H1 (cell line): Measurements from ENCODE around the gene TXNDC12. TPM values are rescaled to one million over a fixed set of nuclear protein-coding genes. Genes with fewer than 3 reads are reported as not detected.

Experiments
- CTCF ChIA-PET: fragments of 300-600 bp; sonication (Branson Sonifier 250); formaldehyde crosslinking; loops from one replicate; lab custom pipeline; 2021; ENCODE audit not compliant: partially characterized antibody; lab: Charles Lee
- POLR2A ChIA-PET: fragments of 300-600 bp; sonication (Branson Sonifier 250); formaldehyde crosslinking; loops from one replicate; lab custom pipeline; 2021; ENCODE audit warnings: inconsistent platforms; ENCODE audit not compliant: partially characterized antibody; lab: Charles Lee
- DNase-seq, 2 experiments: peaks; one replicate each; pipeline versions ENCODE4 v3.0.0 to v3.0.0-alpha.2; 2010 to 2022; ENCODE audit warnings: low spot score in 2 of 2, low read depth in 1 of 2, mixed read lengths in 1 of 2
- FAIRE-seq: peaks from 2 replicates; lab custom pipeline; 2011; peaks lifted over from hg19 to GRCh38; lab: Jason Lieb, UNC
- H2AFZ ChIP-seq: 2 replicates; pipeline ENCODE4 v1.8.1; 2012; ENCODE audit warnings: low read length, inconsistent platforms
- H2AK5ac ChIP-seq: 2 replicates; pipeline ENCODE4 v1.6.1; 2013; ENCODE audit warnings: low read depth, low read length
- H2BK120ac ChIP-seq: replicated peaks from 2 replicates; pipeline ENCODE3; 2013; ENCODE audit warnings: low read depth, low read length, inconsistent platforms
- H2BK12ac ChIP-seq: 2 replicates; pipeline ENCODE4 v1.6.1; 2013; ENCODE audit warnings: low read depth, low read length
- H2BK15ac ChIP-seq: 2 replicates; pipeline ENCODE4 v1.6.1; 2013; ENCODE audit warnings: low read length
- H2BK20ac ChIP-seq: 2 replicates; pipeline ENCODE4 v1.6.1; 2013; ENCODE audit warnings: low read length
- H2BK5ac ChIP-seq: 2 replicates; pipeline ENCODE4 v1.6.1; 2013; ENCODE audit warnings: low read depth, low read length
- H3K14ac ChIP-seq: 2 replicates; pipeline ENCODE4 v1.6.1; 2013; ENCODE audit warnings: inconsistent platforms; ENCODE audit not compliant: insufficient read length
- H3K18ac ChIP-seq: 2 replicates; pipeline ENCODE4 v1.6.1; 2013; ENCODE audit warnings: low read length; ENCODE audit errors: extremely low read depth
- H3K23ac ChIP-seq: 2 replicates; pipeline ENCODE4 v1.6.1; 2013; ENCODE audit warnings: inconsistent platforms; ENCODE audit not compliant: insufficient read length
- H3K23me2 ChIP-seq: 2 replicates; pipeline ENCODE4 v1.6.1; 2013; ENCODE audit warnings: low read depth, low read length
- H3K27ac ChIP-seq: 2 replicates; pipeline ENCODE4 v1.6.1; 2011; ENCODE audit warnings: low read depth, low read length, inconsistent platforms
- H3K27me3 ChIP-seq, 4 experiments: replicated peaks in 1 of 4; 1 replicate in 1 of 4; 2 replicates in 3 of 4; pipeline versions ENCODE4 v1.6.1 to v1.8.1; 2011 to 2013; ENCODE audit warnings: low read length in 3 of 4, mild to moderate bottlenecking in 3 of 4, inconsistent platforms in 2 of 4, mixed read lengths in 2 of 4, moderate library complexity in 1 of 4; ENCODE audit not compliant: control insufficient read depth in 3 of 4, insufficient read depth in 3 of 4; ENCODE audit errors: extremely low read depth in 1 of 4
- H3K36me3 ChIP-seq, 4 experiments: 2 replicates each; pipeline versions ENCODE4 v1.6.1 to v1.8.1; 2011 to 2013; ENCODE audit warnings: mild to moderate bottlenecking in 4 of 4, low read length in 3 of 4, moderate library complexity in 2 of 4, control low read depth in 1 of 4, inconsistent platforms in 1 of 4; ENCODE audit not compliant: insufficient read depth in 4 of 4, control insufficient read depth in 2 of 4
- H3K4ac ChIP-seq: replicated peaks from 2 replicates; pipeline ENCODE3; 2013; ENCODE audit warnings: low read length, low read depth, mixed read lengths, inconsistent platforms; ENCODE audit not compliant: insufficient read length
- H3K4me1 ChIP-seq, 4 experiments: replicated peaks in 1 of 4; 1 replicate in 1 of 4; 2 replicates in 3 of 4; pipeline versions ENCODE4 v1.6.1 to v1.8.1; 2011 to 2013; ENCODE audit warnings: low read length in 3 of 4, inconsistent platforms in 2 of 4, mixed read lengths in 1 of 4; ENCODE audit not compliant: insufficient read depth in 4 of 4, control insufficient read depth in 3 of 4
- H3K4me2 ChIP-seq, 2 experiments: 2 replicates each; pipeline versions ENCODE4 v1.6.1 to v1.8.1; 2011 to 2013; ENCODE audit warnings: low read depth in 2 of 2, low read length in 2 of 2, control low read depth in 1 of 2, inconsistent platforms in 1 of 2, mild to moderate bottlenecking in 1 of 2; ENCODE audit not compliant: insufficient read depth in 1 of 2
- H3K4me3 ChIP-seq, 4 experiments: fragments of 200-600, 300-600 bp in 1 of 4; sonication (generic), shearing (Covaris generic), sonication (Bioruptor Twin) in 1 of 4; 2 replicates each; pipeline versions ENCODE4 v1.5.1 to v1.8.1; 2011 to 2016; ENCODE audit warnings: low read length in 4 of 4, low read depth in 3 of 4, control low read depth in 2 of 4, inconsistent platforms in 2 of 4, mild to moderate bottlenecking in 2 of 4, mixed read lengths in 1 of 4, moderate library complexity in 1 of 4; ENCODE audit not compliant: insufficient read depth in 2 of 4; ENCODE audit errors: extremely low read depth in 1 of 4
- H3K56ac ChIP-seq: replicated peaks from 2 replicates; pipeline ENCODE3; 2013; ENCODE audit warnings: low read depth, mild to moderate bottlenecking, mixed read lengths, low read length, inconsistent platforms; ENCODE audit not compliant: insufficient read length
- H3K79me1 ChIP-seq: 2 replicates; pipeline ENCODE4 v1.6.1; 2013; ENCODE audit warnings: low read depth, low read length, control low read depth
- H3K79me2 ChIP-seq, 2 experiments: 2 replicates each; pipeline versions ENCODE4 v1.6.1 to v1.8.1; 2012 to 2013; ENCODE audit warnings: low read length in 2 of 2, mild to moderate bottlenecking in 2 of 2, inconsistent platforms in 1 of 2; ENCODE audit not compliant: insufficient read depth in 2 of 2, control insufficient read depth in 1 of 2
- H3K9ac ChIP-seq, 4 experiments: replicated peaks in 1 of 4; 1 replicate in 1 of 4; 2 replicates in 3 of 4; pipeline versions ENCODE4 v1.6.1 to v1.8.1; 2011 to 2013; ENCODE audit warnings: low read depth in 3 of 4, low read length in 3 of 4, control low read depth in 2 of 4, mild to moderate bottlenecking in 2 of 4, moderate library complexity in 2 of 4, inconsistent platforms in 1 of 4; ENCODE audit errors: extremely low read depth in 1 of 4
- H3K9me3 ChIP-seq, 2 experiments: 2 replicates each; pipeline versions ENCODE4 v1.6.1 to v1.8.1; 2012 to 2013; ENCODE audit warnings: mild to moderate bottlenecking in 2 of 2, moderate library complexity in 2 of 2, control low read depth in 1 of 2, inconsistent platforms in 1 of 2, low read depth in 1 of 2, low read length in 1 of 2, mixed read lengths in 1 of 2; ENCODE audit not compliant: insufficient read depth in 2 of 2
- H4K20me1 ChIP-seq, 2 experiments: replicated peaks in 1 of 2; 2 replicates each; pipeline versions ENCODE3 to v1.8.1; 2011 to 2013; ENCODE audit warnings: inconsistent platforms in 2 of 2, low read length in 2 of 2, mild to moderate bottlenecking in 1 of 2; ENCODE audit not compliant: insufficient read depth in 2 of 2, control insufficient read depth in 1 of 2
- H4K5ac ChIP-seq: 2 replicates; pipeline ENCODE4 v1.6.1; 2013; ENCODE audit warnings: low read length, low read depth, mixed read lengths, inconsistent platforms; ENCODE audit not compliant: insufficient read length
- H4K8ac ChIP-seq: 2 replicates; pipeline ENCODE4 v1.8.0; 2013; ENCODE audit warnings: mild to moderate bottlenecking, moderate library complexity, low read length, inconsistent platforms; ENCODE audit not compliant: insufficient read depth; ENCODE audit errors: extremely low read depth
- H4K91ac ChIP-seq: replicated peaks from 2 replicates; pipeline ENCODE3; 2013; ENCODE audit warnings: low read length, mixed read lengths, inconsistent platforms; ENCODE audit not compliant: insufficient read length
- HDAC2 ChIP-seq, 2 experiments: fragments of 300-600 bp in 1 of 2; sonication (generic) in 1 of 2; IDR thresholded peaks; 2 replicates each; pipeline ENCODE4 v1.6.1; 2011 to 2012; ENCODE audit warnings: low read depth in 2 of 2, low read length in 2 of 2, mild to moderate bottlenecking in 2 of 2, moderate library complexity in 2 of 2, borderline replicate concordance in 1 of 2, inconsistent platforms in 1 of 2
- RFX5 ChIP-seq: IDR thresholded peaks from 2 replicates; pipeline ENCODE4 v1.6.1; 2011; ENCODE audit warnings: low read depth, low read length, improper control_type of control experiment, borderline replicate concordance
- RNF2 ChIP-seq: fragments of 200-900, 300-1000 bp; sonication (generic); IDR thresholded peaks from 2 replicates; pipeline ENCODE4 v1.7.1; 2016; ENCODE audit warnings: borderline replicate concordance, low read depth, mild to moderate bottlenecking, antibody characterized with exemption, low read length; ENCODE audit not compliant: poor library complexity, severe bottlenecking; ENCODE audit errors: missing control alignments
- SAP30 ChIP-seq: fragments of 300-600 bp; sonication (generic); IDR thresholded peaks from 2 replicates; pipeline ENCODE4 v1.7.1; 2012; ENCODE audit warnings: low read length, moderate library complexity, mild to moderate bottlenecking, inconsistent platforms; ENCODE audit not compliant: insufficient read depth, insufficient replicate concordance
- TAF1 ChIP-seq: IDR thresholded peaks from 2 replicates; pipeline ENCODE4 v1.6.1; 2011; ENCODE audit warnings: mild to moderate bottlenecking, low read depth, low read length
- WGBS, 2 experiments: shearing (Covaris generic) in 1 of 2; methylation state at CpG; one replicate each; pipeline versions ENCODE4 v1.1.6 to v1.1.7; 2013 to 2015; ENCODE audit warnings: low lambda C conversion rate in 2 of 2, mixed read lengths in 2 of 2, inconsistent platforms in 1 of 2, low coverage in 1 of 2, missing lambda C conversion rate in 1 of 2; ENCODE audit not compliant: insufficient replicate concordance in 2 of 2, insufficient coverage in 1 of 2, insufficient read length in 1 of 2; ENCODE audit errors: extremely low coverage in 1 of 2, missing lambda C conversion rate in 1 of 2; 5-methylcytosine and 5-hydroxymethylcytosine counted together
- polyA plus RNA-seq, 7 experiments: library from polyadenylated mRNA; depleted of rRNA in 3 of 7; stranded (reverse) in 5 of 7; unstranded in 2 of 7; fragments of >200 nt in 5 of 7; fragments of 200-250 nt in 2 of 7; gene quantifications; 1 replicate in 5 of 7; 2 replicates in 1 of 7; 4 replicates in 1 of 7; pipeline versions ENCODE4 v1.2.1 to v1.2.3, GENCODE V29; 2011 to 2013; ENCODE audit warnings: missing spikeins in 2 of 7, mixed read lengths in 2 of 7
- total RNA-seq: library from RNA; stranded (reverse); fragmentation: NEBNext Ultra II Directional; extraction: Animal tissue kit (Norgen Biotek cat#: 25700); gene quantifications from 2 replicates; pipeline ENCODE4 v1.2.1, GENCODE V29; 2021
- TF ChIP-seq, protein P1 (sequence below): IDR thresholded peaks from 2 replicates; pipeline ENCODE4 v1.6.1; 2011; ENCODE audit warnings: low read depth, mild to moderate bottlenecking, low read length; ENCODE audit not compliant: insufficient read depth
- TF ChIP-seq, protein P2 (sequence below): IDR thresholded peaks from 2 replicates; pipeline ENCODE4 v1.6.1; 2012; ENCODE audit warnings: inconsistent platforms

The TXNDC12 gene
- total and polyA plus RNA-seq, 2 of the 8 experiments (the other 6 are each of a cell fraction or from before 2014, with no cell fraction given): 35.2 to 89.8 TPM

DNA sequence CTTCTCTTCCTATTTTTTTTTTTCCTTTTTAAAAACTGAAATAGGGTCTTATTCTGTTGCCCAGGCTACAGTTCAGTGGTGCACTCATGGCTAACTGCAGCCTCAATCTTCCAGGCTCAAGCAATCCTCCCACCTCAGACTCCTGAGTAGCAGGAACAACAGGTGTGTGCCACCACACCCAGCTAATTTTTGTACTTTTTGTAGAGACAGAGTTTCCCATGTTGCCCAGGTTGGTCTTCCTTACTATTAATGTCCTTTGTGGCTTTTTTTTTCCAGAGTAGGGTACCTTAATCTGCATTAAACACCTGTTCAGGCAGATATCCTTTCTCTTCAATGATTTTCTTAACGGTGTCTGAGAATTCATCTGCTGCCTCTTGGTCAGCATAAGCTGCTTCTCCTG is 17.1 kb downstream of the TXNDC12 start:
- Histone ChIP-seq H3K4me2 (no peak overlapping the region), H2BK120ac (no peak overlapping the region), H3K14ac (no peak overlapping the region), H3K79me2 (peaks cover 0 to 6% of the 10 kb centered on the region in 2 experiments; a peak in 2 of 4 replicates), H3K4me1 (no peaks in the 10 kb centered on the region; a peak in 1 of 7 replicates), H3K4me3 (no peak overlapping the region), H3K23me2 (peaks cover 3% of the 10 kb centered on the region; the same call in 1 of the 2 replicates), H2AK5ac (no peak overlapping the region), H3K27me3 (no peaks in the 10 kb centered on the region), H4K8ac (no peak overlapping the region), H3K56ac (no peak overlapping the region), H4K5ac (no peak overlapping the region), H3K18ac (no peak overlapping the region), H2AFZ (no peak overlapping the region), H2BK5ac (no peak overlapping the region), H3K4ac (no peak overlapping the region), H3K9me3 (no peaks in the 10 kb centered on the region), H3K9ac (no peak overlapping the region), H3K27ac (no peak overlapping the region), H4K91ac (no peak overlapping the region), H3K36me3 (peaks cover 2 to 42% (median 16%) of the 10 kb centered on the region in 4 experiments; a peak in 7 of 8 replicates), H3K23ac (no peak overlapping the region), H2BK20ac (no peak overlapping the region), H4K20me1 (no peaks in the 10 kb centered on the region), H2BK15ac (no peak overlapping the region), H2BK12ac (no peak overlapping the region), H3K79me1 (no peaks in the 10 kb centered on the region)
- POLR2A ChIA-PET: interaction anchor here (0.6 to 3.0 kb wide), 4 partner anchors 10 to 383 kb away, joined by 4 to 10 read pairs (median 4); partner anchors contain the start of genes BTF3L4 and TXNDC12
- FAIRE-seq: no peak
- no peak for DNase-seq
- 79% methylated on average over 1 of the region's 1 CpG; no CpG with 5 or more reads in 1 of the 2 experiments for WGBS, 2 experiments
- CTCF ChIA-PET: no interaction called here
- TF ChIP-seq RNF2 (no peak), SAP30 (no peak), RFX5 (no peak), HDAC2 (IDR thresholded peaks at IDR 0.05; ENCODE audit: borderline replicate concordance in 1 of 2, low read depth in 2 of 2, low read length in 2 of 2) (no peak), TAF1 (no peak)
- TF ChIP-seq, protein P1, sequence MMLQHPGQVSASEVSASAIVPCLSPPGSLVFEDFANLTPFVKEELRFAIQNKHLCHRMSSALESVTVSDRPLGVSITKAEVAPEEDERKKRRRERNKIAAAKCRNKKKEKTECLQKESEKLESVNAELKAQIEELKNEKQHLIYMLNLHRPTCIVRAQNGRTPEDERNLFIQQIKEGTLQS: no peak
- TF ChIP-seq, protein P2, sequence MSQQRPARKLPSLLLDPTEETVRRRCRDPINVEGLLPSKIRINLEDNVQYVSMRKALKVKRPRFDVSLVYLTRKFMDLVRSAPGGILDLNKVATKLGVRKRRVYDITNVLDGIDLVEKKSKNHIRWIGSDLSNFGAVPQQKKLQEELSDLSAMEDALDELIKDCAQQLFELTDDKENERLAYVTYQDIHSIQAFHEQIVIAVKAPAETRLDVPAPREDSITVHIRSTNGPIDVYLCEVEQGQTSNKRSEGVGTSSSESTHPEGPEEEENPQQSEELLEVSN: no peak
